Measurements from ENCODE around the gene FHOD3.

- no peak for TF ChIP-seq EZH2 (IDR thresholded peaks at IDR 0.05; ENCODE audit: borderline replicate concordance, low read depth, low read length, poor library complexity, severe bottlenecking)
- no peak for TF ChIP-seq CTCF (conservative IDR thresholded peaks at IDR 0.05; ENCODE audit: low read depth, low read length)
These were observed 271.0 kb downstream of the FHOD3 start for GRCh38 chr18:36568487-36568886.

Data from A673 (cell line).